H1 (cell line): ENCODE data around the gene LMAN1L. TPM values are rescaled to one million over a fixed set of nuclear protein-coding genes. Genes with fewer than 3 reads are reported as not detected.
"Not testable (repeated sequence)": the region's sequence is repeated elsewhere in the genome, so short reads cannot be mapped to it uniquely, and the experiment has no call there.

Source experiments
- CTCF ChIA-PET: fragments of 300-600 bp; sonication (Branson Sonifier 250); formaldehyde crosslinking; loops from one replicate; lab custom pipeline; 2021; ENCODE audit not compliant: partially characterized antibody; lab: Charles Lee
- POLR2A ChIA-PET: fragments of 300-600 bp; sonication (Branson Sonifier 250); formaldehyde crosslinking; loops from one replicate; lab custom pipeline; 2021; ENCODE audit warnings: inconsistent platforms; ENCODE audit not compliant: partially characterized antibody; lab: Charles Lee
- DNase-seq, 2 experiments: peaks; one replicate each; pipeline versions ENCODE4 v3.0.0 to v3.0.0-alpha.2; 2010 to 2022; ENCODE audit warnings: low spot score in 2 of 2, low read depth in 1 of 2, mixed read lengths in 1 of 2
- FAIRE-seq: peaks from 2 replicates; lab custom pipeline; 2011; peaks lifted over from hg19 to GRCh38; lab: Jason Lieb, UNC
- H2AFZ ChIP-seq: 2 replicates; pipeline ENCODE4 v1.8.1; 2012; ENCODE audit warnings: low read length, inconsistent platforms
- H2AK5ac ChIP-seq: 2 replicates; pipeline ENCODE4 v1.6.1; 2013; ENCODE audit warnings: low read depth, low read length
- H2BK120ac ChIP-seq: replicated peaks from 2 replicates; pipeline ENCODE3; 2013; ENCODE audit warnings: low read depth, low read length, inconsistent platforms
- H2BK12ac ChIP-seq: 2 replicates; pipeline ENCODE4 v1.6.1; 2013; ENCODE audit warnings: low read depth, low read length
- H2BK15ac ChIP-seq: 2 replicates; pipeline ENCODE4 v1.6.1; 2013; ENCODE audit warnings: low read length
- H2BK20ac ChIP-seq: 2 replicates; pipeline ENCODE4 v1.6.1; 2013; ENCODE audit warnings: low read length
- H2BK5ac ChIP-seq: 2 replicates; pipeline ENCODE4 v1.6.1; 2013; ENCODE audit warnings: low read depth, low read length
- H3K14ac ChIP-seq: 2 replicates; pipeline ENCODE4 v1.6.1; 2013; ENCODE audit warnings: inconsistent platforms; ENCODE audit not compliant: insufficient read length
- H3K18ac ChIP-seq: 2 replicates; pipeline ENCODE4 v1.6.1; 2013; ENCODE audit warnings: low read length; ENCODE audit errors: extremely low read depth
- H3K23ac ChIP-seq: 2 replicates; pipeline ENCODE4 v1.6.1; 2013; ENCODE audit warnings: inconsistent platforms; ENCODE audit not compliant: insufficient read length
- H3K23me2 ChIP-seq: 2 replicates; pipeline ENCODE4 v1.6.1; 2013; ENCODE audit warnings: low read depth, low read length
- H3K27ac ChIP-seq: 2 replicates; pipeline ENCODE4 v1.6.1; 2011; ENCODE audit warnings: low read depth, low read length, inconsistent platforms
- H3K27me3 ChIP-seq, 4 experiments: replicated peaks in 1 of 4; 1 replicate in 1 of 4; 2 replicates in 3 of 4; pipeline versions ENCODE4 v1.6.1 to v1.8.1; 2011 to 2013; ENCODE audit warnings: low read length in 3 of 4, mild to moderate bottlenecking in 3 of 4, inconsistent platforms in 2 of 4, mixed read lengths in 2 of 4, moderate library complexity in 1 of 4; ENCODE audit not compliant: control insufficient read depth in 3 of 4, insufficient read depth in 3 of 4; ENCODE audit errors: extremely low read depth in 1 of 4
- H3K36me3 ChIP-seq, 4 experiments: 2 replicates each; pipeline versions ENCODE4 v1.6.1 to v1.8.1; 2011 to 2013; ENCODE audit warnings: mild to moderate bottlenecking in 4 of 4, low read length in 3 of 4, moderate library complexity in 2 of 4, control low read depth in 1 of 4, inconsistent platforms in 1 of 4; ENCODE audit not compliant: insufficient read depth in 4 of 4, control insufficient read depth in 2 of 4
- H3K4ac ChIP-seq: replicated peaks from 2 replicates; pipeline ENCODE3; 2013; ENCODE audit warnings: low read length, low read depth, mixed read lengths, inconsistent platforms; ENCODE audit not compliant: insufficient read length
- H3K4me1 ChIP-seq, 4 experiments: replicated peaks in 1 of 4; 1 replicate in 1 of 4; 2 replicates in 3 of 4; pipeline versions ENCODE4 v1.6.1 to v1.8.1; 2011 to 2013; ENCODE audit warnings: low read length in 3 of 4, inconsistent platforms in 2 of 4, mixed read lengths in 1 of 4; ENCODE audit not compliant: insufficient read depth in 4 of 4, control insufficient read depth in 3 of 4
- H3K4me2 ChIP-seq, 2 experiments: 2 replicates each; pipeline versions ENCODE4 v1.6.1 to v1.8.1; 2011 to 2013; ENCODE audit warnings: low read depth in 2 of 2, low read length in 2 of 2, control low read depth in 1 of 2, inconsistent platforms in 1 of 2, mild to moderate bottlenecking in 1 of 2; ENCODE audit not compliant: insufficient read depth in 1 of 2
- H3K4me3 ChIP-seq, 4 experiments: fragments of 200-600, 300-600 bp in 1 of 4; sonication (generic), shearing (Covaris generic), sonication (Bioruptor Twin) in 1 of 4; 2 replicates each; pipeline versions ENCODE4 v1.5.1 to v1.8.1; 2011 to 2016; ENCODE audit warnings: low read length in 4 of 4, low read depth in 3 of 4, control low read depth in 2 of 4, inconsistent platforms in 2 of 4, mild to moderate bottlenecking in 2 of 4, mixed read lengths in 1 of 4, moderate library complexity in 1 of 4; ENCODE audit not compliant: insufficient read depth in 2 of 4; ENCODE audit errors: extremely low read depth in 1 of 4
- H3K56ac ChIP-seq: replicated peaks from 2 replicates; pipeline ENCODE3; 2013; ENCODE audit warnings: low read depth, mild to moderate bottlenecking, mixed read lengths, low read length, inconsistent platforms; ENCODE audit not compliant: insufficient read length
- H3K79me1 ChIP-seq: 2 replicates; pipeline ENCODE4 v1.6.1; 2013; ENCODE audit warnings: low read depth, low read length, control low read depth
- H3K79me2 ChIP-seq, 2 experiments: 2 replicates each; pipeline versions ENCODE4 v1.6.1 to v1.8.1; 2012 to 2013; ENCODE audit warnings: low read length in 2 of 2, mild to moderate bottlenecking in 2 of 2, inconsistent platforms in 1 of 2; ENCODE audit not compliant: insufficient read depth in 2 of 2, control insufficient read depth in 1 of 2
- H3K9ac ChIP-seq, 4 experiments: replicated peaks in 1 of 4; 1 replicate in 1 of 4; 2 replicates in 3 of 4; pipeline versions ENCODE4 v1.6.1 to v1.8.1; 2011 to 2013; ENCODE audit warnings: low read depth in 3 of 4, low read length in 3 of 4, control low read depth in 2 of 4, mild to moderate bottlenecking in 2 of 4, moderate library complexity in 2 of 4, inconsistent platforms in 1 of 4; ENCODE audit errors: extremely low read depth in 1 of 4
- H3K9me3 ChIP-seq, 2 experiments: 2 replicates each; pipeline versions ENCODE4 v1.6.1 to v1.8.1; 2012 to 2013; ENCODE audit warnings: mild to moderate bottlenecking in 2 of 2, moderate library complexity in 2 of 2, control low read depth in 1 of 2, inconsistent platforms in 1 of 2, low read depth in 1 of 2, low read length in 1 of 2, mixed read lengths in 1 of 2; ENCODE audit not compliant: insufficient read depth in 2 of 2
- H4K20me1 ChIP-seq, 2 experiments: replicated peaks in 1 of 2; 2 replicates each; pipeline versions ENCODE3 to v1.8.1; 2011 to 2013; ENCODE audit warnings: inconsistent platforms in 2 of 2, low read length in 2 of 2, mild to moderate bottlenecking in 1 of 2; ENCODE audit not compliant: insufficient read depth in 2 of 2, control insufficient read depth in 1 of 2
- H4K5ac ChIP-seq: 2 replicates; pipeline ENCODE4 v1.6.1; 2013; ENCODE audit warnings: low read length, low read depth, mixed read lengths, inconsistent platforms; ENCODE audit not compliant: insufficient read length
- H4K8ac ChIP-seq: 2 replicates; pipeline ENCODE4 v1.8.0; 2013; ENCODE audit warnings: mild to moderate bottlenecking, moderate library complexity, low read length, inconsistent platforms; ENCODE audit not compliant: insufficient read depth; ENCODE audit errors: extremely low read depth
- H4K91ac ChIP-seq: replicated peaks from 2 replicates; pipeline ENCODE3; 2013; ENCODE audit warnings: low read length, mixed read lengths, inconsistent platforms; ENCODE audit not compliant: insufficient read length
- SUZ12 ChIP-seq: fragments of 200-600 bp; sonication (generic); IDR thresholded peaks from 2 replicates; pipeline ENCODE4 v1.6.1; 2012; ENCODE audit warnings: mild to moderate bottlenecking, inconsistent platforms, low read length, moderate library complexity, mixed read lengths
- TBP ChIP-seq: IDR thresholded peaks from 2 replicates; pipeline ENCODE4 v1.6.1; 2011; ENCODE audit warnings: low read depth, low read length, improper control_type of control experiment
- WGBS, 2 experiments: shearing (Covaris generic) in 1 of 2; methylation state at CpG; one replicate each; pipeline versions ENCODE4 v1.1.6 to v1.1.7; 2013 to 2015; ENCODE audit warnings: low lambda C conversion rate in 2 of 2, mixed read lengths in 2 of 2, inconsistent platforms in 1 of 2, low coverage in 1 of 2, missing lambda C conversion rate in 1 of 2; ENCODE audit not compliant: insufficient replicate concordance in 2 of 2, insufficient coverage in 1 of 2, insufficient read length in 1 of 2; ENCODE audit errors: extremely low coverage in 1 of 2, missing lambda C conversion rate in 1 of 2; 5-methylcytosine and 5-hydroxymethylcytosine counted together
- polyA plus RNA-seq, 7 experiments: library from polyadenylated mRNA; depleted of rRNA in 3 of 7; stranded (reverse) in 5 of 7; unstranded in 2 of 7; fragments of >200 nt in 5 of 7; fragments of 200-250 nt in 2 of 7; gene quantifications; 1 replicate in 5 of 7; 2 replicates in 1 of 7; 4 replicates in 1 of 7; pipeline versions ENCODE4 v1.2.1 to v1.2.3, GENCODE V29; 2011 to 2013; ENCODE audit warnings: missing spikeins in 2 of 7, mixed read lengths in 2 of 7
- total RNA-seq: library from RNA; stranded (reverse); fragmentation: NEBNext Ultra II Directional; extraction: Animal tissue kit (Norgen Biotek cat#: 25700); gene quantifications from 2 replicates; pipeline ENCODE4 v1.2.1, GENCODE V29; 2021
- TF ChIP-seq, protein P1 (sequence below), 3 experiments: IDR thresholded peaks; 1 replicate in 2 of 3; 2 replicates in 1 of 3; pipeline versions ENCODE4 v1.5.1 to v1.6.1; 2011; ENCODE audit warnings: low read length in 3 of 3, mild to moderate bottlenecking in 3 of 3, inconsistent platforms in 2 of 3, low read depth in 1 of 3, moderate library complexity in 1 of 3; ENCODE audit not compliant: insufficient read depth in 1 of 3; ENCODE audit errors: control extremely low read depth in 1 of 3

LMAN1L gene
- total and polyA plus RNA-seq, 2 of the 8 experiments (the other 6 are each of a cell fraction or from before 2014, with no cell fraction given) = not detected

DNA sequence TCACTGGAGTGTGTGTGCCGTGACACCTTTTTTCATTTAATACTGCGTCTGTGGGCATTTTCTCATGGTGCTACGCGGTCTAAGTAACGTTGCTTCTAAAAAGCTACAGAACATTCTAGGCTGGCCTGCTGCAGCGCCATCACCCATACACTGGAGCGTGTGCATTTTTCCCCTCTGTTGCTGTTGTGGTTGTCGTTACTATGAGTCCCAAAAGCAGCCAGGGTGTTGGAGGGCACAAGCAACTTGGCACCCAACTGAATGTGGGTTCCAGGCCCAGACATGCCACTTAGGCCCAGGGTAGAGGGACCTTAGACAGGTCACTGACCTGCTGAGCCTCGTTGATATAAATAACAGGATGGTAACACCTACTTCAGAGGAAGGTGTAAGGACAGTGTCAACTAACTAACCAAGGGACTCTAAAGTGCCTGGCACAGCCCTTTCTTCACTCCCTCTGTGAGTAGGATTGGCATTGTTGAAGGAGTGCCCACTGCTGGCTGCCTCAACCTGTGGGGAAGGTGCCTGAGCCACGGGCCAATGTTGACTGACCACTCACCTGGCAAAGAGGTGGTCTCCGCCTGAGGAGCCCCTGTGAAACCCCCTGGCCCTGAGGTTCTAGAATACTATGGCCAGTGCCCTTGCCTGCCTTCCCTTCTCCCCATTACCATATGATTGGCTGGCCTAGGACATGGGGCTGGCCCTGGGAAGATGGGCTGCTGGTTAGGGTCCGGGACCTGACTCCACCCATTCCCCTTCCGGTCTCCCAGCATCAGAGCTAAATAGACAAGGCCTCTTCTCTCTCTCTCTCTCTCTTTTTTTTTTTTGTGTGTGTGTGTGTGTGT lies 27.2 kb upstream of the LMAN1L start (continued):
- no peak for TF ChIP-seq SUZ12
- TF ChIP-seq TBP = no peak
- TF ChIP-seq, protein P1, sequence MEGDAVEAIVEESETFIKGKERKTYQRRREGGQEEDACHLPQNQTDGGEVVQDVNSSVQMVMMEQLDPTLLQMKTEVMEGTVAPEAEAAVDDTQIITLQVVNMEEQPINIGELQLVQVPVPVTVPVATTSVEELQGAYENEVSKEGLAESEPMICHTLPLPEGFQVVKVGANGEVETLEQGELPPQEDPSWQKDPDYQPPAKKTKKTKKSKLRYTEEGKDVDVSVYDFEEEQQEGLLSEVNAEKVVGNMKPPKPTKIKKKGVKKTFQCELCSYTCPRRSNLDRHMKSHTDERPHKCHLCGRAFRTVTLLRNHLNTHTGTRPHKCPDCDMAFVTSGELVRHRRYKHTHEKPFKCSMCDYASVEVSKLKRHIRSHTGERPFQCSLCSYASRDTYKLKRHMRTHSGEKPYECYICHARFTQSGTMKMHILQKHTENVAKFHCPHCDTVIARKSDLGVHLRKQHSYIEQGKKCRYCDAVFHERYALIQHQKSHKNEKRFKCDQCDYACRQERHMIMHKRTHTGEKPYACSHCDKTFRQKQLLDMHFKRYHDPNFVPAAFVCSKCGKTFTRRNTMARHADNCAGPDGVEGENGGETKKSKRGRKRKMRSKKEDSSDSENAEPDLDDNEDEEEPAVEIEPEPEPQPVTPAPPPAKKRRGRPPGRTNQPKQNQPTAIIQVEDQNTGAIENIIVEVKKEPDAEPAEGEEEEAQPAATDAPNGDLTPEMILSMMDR (IDR thresholded peaks at IDR 0.05; ENCODE audit: control extremely low read depth in 1 of 3, insufficient read depth in 1 of 3, low read depth in 1 of 3, low read length in 3 of 3) = no peak
- TF ChIP-seq, all 59 proteins: peak for 0

DNA sequence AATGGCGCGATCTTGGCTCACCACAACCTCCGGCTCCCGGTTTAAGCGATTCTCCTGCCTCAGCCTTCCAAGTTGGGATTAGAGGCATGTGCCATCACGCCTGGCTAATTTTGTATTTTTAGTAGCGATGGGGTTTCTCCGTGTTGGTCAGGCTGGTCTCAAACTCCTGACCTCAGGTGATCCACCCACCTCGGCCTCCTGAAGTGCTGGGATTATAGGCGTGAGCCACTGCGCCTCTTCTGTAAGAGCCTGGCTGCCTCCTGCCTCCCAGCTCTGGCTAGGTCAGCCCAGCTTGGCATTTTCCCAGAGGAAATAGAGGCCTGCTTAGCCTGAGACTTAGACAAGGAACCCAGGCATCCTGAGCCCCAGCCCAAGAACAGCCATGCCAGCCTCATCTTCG lies 26.6 kb upstream of the LMAN1L start:
- H3K4me2 ChIP-seq, H2BK15ac ChIP-seq, H2BK12ac ChIP-seq, H2BK5ac ChIP-seq, H4K5ac ChIP-seq, H4K8ac ChIP-seq, H3K36me3 ChIP-seq, H2BK120ac ChIP-seq, H3K23ac ChIP-seq, H3K14ac ChIP-seq, H3K4ac ChIP-seq, H3K9me3 ChIP-seq, H3K27me3 ChIP-seq, H4K91ac ChIP-seq, FAIRE-seq, H2AFZ ChIP-seq, H3K9ac ChIP-seq, H3K27ac ChIP-seq, H2AK5ac ChIP-seq, H3K18ac ChIP-seq, H3K4me3 ChIP-seq, H3K56ac ChIP-seq, H3K23me2 ChIP-seq, DNase-seq, H2BK20ac ChIP-seq: not testable (repeated sequence)
- peaks cover 26% of the 10 kb centered on the region for H3K79me1 ChIP-seq
- 95% methylated on average over 9 of the region's 12 CpGs; no CpG with 5 or more reads in 1 of the 2 experiments for WGBS, 2 experiments
- H3K4me1 ChIP-seq = peaks cover 4 to 36% (median 27%) of the 10 kb centered on the region in 4 experiments
- ChIA-PET POLR2A (interaction anchor here (1.0 to 4.5 kb wide), 4 partner anchors 13 to 158 kb away, joined by 3 to 20 read pairs (median 3); no protein-coding TSS in a partner anchor), CTCF (interaction anchor here (0.7 to 53.7 kb wide), 5 partner anchors 11 to 161 kb away, joined by 4 to 1439 read pairs (median 35); partner anchors contain the start of genes CLK3, CSK and LMAN1L)
- H3K79me2 ChIP-seq = peaks cover 0 to 11% of the 10 kb centered on the region in 2 experiments; a peak in 1 of 4 replicates
- H4K20me1 ChIP-seq = peaks cover 22 to 42% of the 10 kb centered on the region in 2 experiments
